LNCAP (cell line): ENCODE results near the gene GJD4.

Experiments used
- CTCF ChIP-seq: fragments of 450-650 bp; IDR thresholded peaks from 2 replicates; pipeline ENCODE4 v1.5.1; 2017; ENCODE audit warnings: mild to moderate bottlenecking

The GJD4 gene

GRCh38 chr10:35608328-35608672 lies 3.2 kb downstream of the GJD4 start:
- TF ChIP-seq CTCF: no peak

GRCh38 chr10:35611750-35612149 lies 6.6 kb downstream of the GJD4 start:
- no peak for TF ChIP-seq CTCF

- TF ChIP-seq CTCF: no peak
These were observed 7.4 kb downstream of the GJD4 start for GRCh38 chr10:35612385-35613106.

- TF ChIP-seq CTCF: no peak
These were observed 7.9 kb downstream of the GJD4 start for GRCh38 chr10:35613107-35613440.

GRCh38 chr10:35613597-35614226 lies 8.6 kb downstream of the GJD4 start:
- peak; percentile 55 for TF ChIP-seq CTCF

- no peak for TF ChIP-seq CTCF
These were observed 9.2 kb downstream of the GJD4 start for GRCh38 chr10:35614312-35614711.

- no peak for TF ChIP-seq CTCF
These were observed 21.9 kb downstream of the GJD4 start for GRCh38 chr10:35626971-35627507.
